HEK293 (cell line): ENCODE data around the gene SSMEM1.

ENCODE experiments used
- ZNF24 ChIP-seq: fragments of 450-650 bp; formaldehyde crosslinking; IDR thresholded peaks from 2 replicates; pipeline ENCODE4 v1.5.1; 2016; ENCODE audit warnings: missing biosample characterization, missing genetic modification characterization
- ZNF335 ChIP-seq: fragments of 450-650 bp; formaldehyde crosslinking; conservative IDR thresholded peaks from 2 replicates; pipeline ENCODE4 v1.5.1; 2016; ENCODE audit warnings: missing biosample characterization, missing genetic modification characterization
- TF ChIP-seq, protein P1 (sequence below): fragments of 450-650 bp; formaldehyde crosslinking; IDR thresholded peaks from 2 replicates; pipeline ENCODE4 v1.5.1; 2016; ENCODE audit warnings: missing biosample characterization, missing genetic modification characterization
- TF ChIP-seq, protein P2 (sequence below): fragments of 450-650 bp; formaldehyde crosslinking; IDR thresholded peaks from 2 replicates; pipeline ENCODE4 v1.5.1; 2016; ENCODE audit warnings: missing biosample characterization, missing genetic modification characterization

DNA sequence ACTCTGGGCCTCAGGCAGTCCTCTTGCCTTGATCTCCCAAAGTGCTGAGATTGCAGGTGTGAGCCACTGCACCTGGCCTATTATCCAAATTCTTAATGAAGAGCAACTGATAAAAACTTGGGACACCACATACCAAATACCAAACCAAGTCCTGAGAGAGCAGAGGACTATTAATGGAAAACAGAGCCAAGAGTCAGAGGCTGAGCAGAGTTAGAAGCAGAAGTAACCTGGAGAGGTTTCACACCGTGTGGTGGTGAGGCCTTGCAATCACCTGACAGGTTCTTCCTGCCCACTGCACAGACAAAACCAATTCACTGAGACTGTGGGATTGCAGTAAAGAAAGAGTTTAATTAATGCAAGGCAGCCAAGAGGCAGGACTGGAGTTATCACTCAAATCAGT is 16.0 kb downstream of the SSMEM1 start:
- TF ChIP-seq, protein P1, sequence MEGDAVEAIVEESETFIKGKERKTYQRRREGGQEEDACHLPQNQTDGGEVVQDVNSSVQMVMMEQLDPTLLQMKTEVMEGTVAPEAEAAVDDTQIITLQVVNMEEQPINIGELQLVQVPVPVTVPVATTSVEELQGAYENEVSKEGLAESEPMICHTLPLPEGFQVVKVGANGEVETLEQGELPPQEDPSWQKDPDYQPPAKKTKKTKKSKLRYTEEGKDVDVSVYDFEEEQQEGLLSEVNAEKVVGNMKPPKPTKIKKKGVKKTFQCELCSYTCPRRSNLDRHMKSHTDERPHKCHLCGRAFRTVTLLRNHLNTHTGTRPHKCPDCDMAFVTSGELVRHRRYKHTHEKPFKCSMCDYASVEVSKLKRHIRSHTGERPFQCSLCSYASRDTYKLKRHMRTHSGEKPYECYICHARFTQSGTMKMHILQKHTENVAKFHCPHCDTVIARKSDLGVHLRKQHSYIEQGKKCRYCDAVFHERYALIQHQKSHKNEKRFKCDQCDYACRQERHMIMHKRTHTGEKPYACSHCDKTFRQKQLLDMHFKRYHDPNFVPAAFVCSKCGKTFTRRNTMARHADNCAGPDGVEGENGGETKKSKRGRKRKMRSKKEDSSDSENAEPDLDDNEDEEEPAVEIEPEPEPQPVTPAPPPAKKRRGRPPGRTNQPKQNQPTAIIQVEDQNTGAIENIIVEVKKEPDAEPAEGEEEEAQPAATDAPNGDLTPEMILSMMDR (tag by site-specific recombination): no peak
- TF ChIP-seq ZNF335 (tag by site-specific recombination): no peak
- TF ChIP-seq, protein P2, sequence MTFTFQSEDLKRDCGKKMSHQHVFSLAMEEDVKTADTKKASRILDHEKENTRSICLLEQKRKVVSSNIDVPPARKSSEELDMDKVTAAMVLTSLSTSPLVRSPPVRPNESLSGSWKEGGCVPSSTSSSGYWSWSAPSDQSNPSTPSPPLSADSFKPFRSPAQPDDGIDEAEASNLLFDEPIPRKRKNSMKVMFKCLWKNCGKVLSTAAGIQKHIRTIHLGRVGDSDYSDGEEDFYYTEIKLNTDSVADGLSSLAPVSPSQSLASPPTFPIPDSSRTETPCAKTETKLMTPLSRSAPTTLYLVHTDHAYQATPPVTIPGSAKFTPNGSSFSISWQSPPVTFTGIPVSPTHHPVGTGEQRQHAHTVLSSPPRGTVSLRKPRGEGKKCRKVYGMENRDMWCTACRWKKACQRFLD (tag by site-specific recombination): no peak
- no peak for TF ChIP-seq ZNF24 (tag by site-specific recombination)
